ENCODE data around the gene SKIL.

- TF ChIP-seq CTCF (IDR thresholded peaks at IDR 0.05; ENCODE audit: low read length) (peak; percentile 100), EZH2 (optimal IDR thresholded peaks at IDR 0.05; ENCODE audit: low read depth, low read length) (no peak), EZH2phosphoT487 (IDR thresholded peaks at IDR 0.05; ENCODE audit: low read length) (no peak)
These were observed 56.7 kb downstream of the SKIL start for GRCh38 chr3:170414202-170414663.

Measured in MM.1S (cell line).